Measurements from ENCODE around the gene CYP4A11. TPM values are rescaled to one million over a fixed set of nuclear protein-coding genes. Genes with fewer than 3 reads are reported as not detected.
"Not testable (repeated sequence)": the region's sequence is repeated elsewhere in the genome, so short reads cannot be mapped to it uniquely, and the experiment has no call there.

The CYP4A11 gene
- total RNA-seq, 4 donors from 2014 or later, result 1.1 to 9.1 (median 4.7) TPM; not detected in 1

- DNase-seq, result no peak
- TF ChIP-seq CTCF (IDR thresholded peaks at IDR 0.05) (no peak), POLR2A (IDR thresholded peaks at IDR 0.05) (no peak)
These were observed 10.1 kb downstream of the CYP4A11 start for GRCh38 chr1:46931151-46931550.

GRCh38 chr1:46927249-46927835 lies 13.9 kb downstream of the CYP4A11 start:
- Histone ChIP-seq H3K9me3 (no peaks in the 10 kb centered on the region), H3K36me3 (no peaks in the 10 kb centered on the region), H3K27me3 (no peaks in the 10 kb centered on the region), H3K27ac (no peak overlapping the region), H3K4me1 (no peaks in the 10 kb centered on the region), H3K4me3 (no peak overlapping the region)
- no peak for DNase-seq
- TF ChIP-seq CTCF (IDR thresholded peaks at IDR 0.05) (no peak), POLR2A (IDR thresholded peaks at IDR 0.05) (no peak)

More at GRCh38 chr1:46931151-46931550, 10.1 kb downstream of the CYP4A11 start:
- H3K4me3 ChIP-seq, result no peak overlapping the region
- H3K27ac ChIP-seq, result no peak overlapping the region
- H3K9me3 ChIP-seq, result no peaks in the 10 kb centered on the region
- no peaks in the 10 kb centered on the region for H3K36me3 ChIP-seq
- no peaks in the 10 kb centered on the region for H3K4me1 ChIP-seq
- no peaks in the 10 kb centered on the region for H3K27me3 ChIP-seq

- no peak overlapping the region for H3K4me3 ChIP-seq
- TF ChIP-seq POLR2A (IDR thresholded peaks at IDR 0.05), result no peak
- no peak for TF ChIP-seq CTCF (IDR thresholded peaks at IDR 0.05)
- no peaks in the 10 kb centered on the region for H3K27me3 ChIP-seq
These were observed 30.5 kb downstream of the CYP4A11 start for GRCh38 chr1:46910790-46911189.

GRCh38 chr1:46903481-46903880 lies 37.8 kb downstream of the CYP4A11 start:
- Histone ChIP-seq H3K9me3 (peaks cover 0 to 4% (median 0%) of the 10 kb centered on the region in 4 donors), H3K27ac (no peak overlapping the region), H3K4me1 (no peaks in the 10 kb centered on the region), H3K27me3 (no peaks in the 10 kb centered on the region), H3K4me3 (no peak overlapping the region), H3K36me3 (no peaks in the 10 kb centered on the region)
- TF ChIP-seq CTCF (IDR thresholded peaks at IDR 0.05), result no peak
- DNase-seq, result no peak

More at GRCh38 chr1:46910790-46911189, 30.5 kb downstream of the CYP4A11 start:
- Histone ChIP-seq H3K27ac (no peak overlapping the region), H3K9me3 (peaks cover 0 to 4% (median 0%) of the 10 kb centered on the region in 4 donors), H3K36me3 (no peaks in the 10 kb centered on the region), H3K4me1 (no peaks in the 10 kb centered on the region)
- DNase-seq, result no peak

GRCh38 chr1:46900401-46900800 lies 40.9 kb downstream of the CYP4A11 start:
- TF ChIP-seq POLR2A (IDR thresholded peaks at IDR 0.05) (no peak), CTCF (IDR thresholded peaks at IDR 0.05) (no peak)
- Histone ChIP-seq H3K36me3 (no peaks in the 10 kb centered on the region), H3K27me3 (no peaks in the 10 kb centered on the region), H3K9me3 (no peaks in the 10 kb centered on the region), H3K4me3 (no peak overlapping the region), H3K4me1 (no peaks in the 10 kb centered on the region), H3K27ac (no peak overlapping the region)
- no peak for DNase-seq

GRCh38 chr1:46881656-46882055 lies 59.6 kb downstream of the CYP4A11 start:
- H3K9me3 ChIP-seq, H3K27me3 ChIP-seq, H3K4me3 ChIP-seq, H3K4me1 ChIP-seq, H3K36me3 ChIP-seq, DNase-seq, H3K27ac ChIP-seq: not testable (repeated sequence)

Small RNAs within 50 kb of the gene (small RNA-seq; reads per million reads assigned to genes)
- gene CYP4A26P, result 0 reads per million in 2 donors

Other genes with a start within 250 kb of the CYP4A11 start
- 100 to 1,000 TPM in 1 of 4 donors, 10 to 100 TPM in 3; 86.6 to 153 (median 96.9) TPM for gene EFCAB14, start 222.4 kb downstream of the CYP4A11 start, total RNA-seq
- 10 to 100 TPM in 3 of 4 donors, 1 to 10 TPM in 1; 7.4 to 48.0 (median 42.4) TPM for gene CYP4B1, start 142.4 kb downstream of the CYP4A11 start, total RNA-seq
- 10 to 100 TPM in 1 of 4 donors, 1 to 10 TPM in 2, not detected in 1; 2.1 to 21.5 (median 4.8) TPM for gene CYP4X1, start 82.2 kb upstream of the CYP4A11 start, total RNA-seq
- 1 to 10 TPM in 1 of 4 donors, under 1 TPM in 1, not detected in 2; 0.94 to 3.3 TPM for gene CYP4Z1, start 125.8 kb upstream of the CYP4A11 start, total RNA-seq
- gene CYP4A22, start 196.0 kb upstream of the CYP4A11 start, total RNA-seq, result under 1 TPM in 2 of 4 donors, not detected in 2; 0.47 to 0.88 TPM
- 100 to 1,000 TPM in 2 of 4 donors, 10 to 100 TPM in 1, 1 to 10 TPM in 1; 5.8 to 224 (median 104) TPM for gene PDZK1IP1, start 248.6 kb upstream of the CYP4A11 start, total RNA-seq